Measurements from ENCODE around the gene COL5A1. TPM values are rescaled to one million over a fixed set of nuclear protein-coding genes. Genes with fewer than 3 reads are reported as not detected.

Gene COL5A1
- total RNA-seq, result 4.5 TPM

DNA sequence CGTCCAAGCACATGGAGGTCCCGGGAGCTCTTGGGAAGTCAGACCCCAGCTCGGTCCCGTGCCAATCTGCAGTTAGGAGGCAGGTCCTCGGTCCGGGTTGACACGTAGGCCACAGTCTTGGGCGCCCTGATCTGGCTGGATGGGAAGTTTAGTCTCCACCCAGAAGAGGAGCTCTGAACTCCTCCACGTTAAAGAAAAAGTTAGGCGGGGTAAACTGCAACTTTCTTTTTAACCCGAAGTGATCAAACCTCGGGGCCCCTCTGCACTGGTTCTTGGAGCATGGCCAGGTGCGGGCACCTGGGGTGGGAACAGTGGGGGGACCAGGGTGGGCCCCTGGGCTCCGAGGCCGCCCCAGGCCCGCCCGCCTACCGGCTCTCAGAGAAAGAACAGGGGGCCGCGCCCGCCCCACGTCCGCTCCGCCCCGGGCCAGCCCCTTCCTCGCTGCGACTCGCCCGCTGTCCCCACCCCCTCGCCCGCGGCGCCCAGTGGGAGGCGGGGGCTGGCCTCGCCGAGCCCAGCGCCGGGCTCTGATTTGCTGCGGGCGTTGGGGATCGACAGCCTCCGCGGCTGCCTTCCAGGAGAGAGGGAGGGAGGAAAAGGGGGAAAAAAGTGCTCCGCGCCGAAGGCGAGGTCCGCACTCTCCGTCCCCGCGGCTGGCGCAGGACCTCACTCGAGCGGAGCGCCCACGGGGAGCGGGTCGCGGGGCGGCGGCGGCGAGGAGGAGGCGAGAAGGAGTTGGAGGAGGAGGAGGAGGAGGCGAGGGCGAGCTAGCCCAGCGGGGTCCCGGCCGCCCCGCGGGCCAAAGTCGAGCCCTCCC is at the start of gene COL5A1:
Gene COL5A1 (plus strand): TSS at position 631 of the 817 bp plus-strand sequence. CDS start 385 bp downstream, outside the sequence.
- peak; percentile 60 for DNase-seq

DNA sequence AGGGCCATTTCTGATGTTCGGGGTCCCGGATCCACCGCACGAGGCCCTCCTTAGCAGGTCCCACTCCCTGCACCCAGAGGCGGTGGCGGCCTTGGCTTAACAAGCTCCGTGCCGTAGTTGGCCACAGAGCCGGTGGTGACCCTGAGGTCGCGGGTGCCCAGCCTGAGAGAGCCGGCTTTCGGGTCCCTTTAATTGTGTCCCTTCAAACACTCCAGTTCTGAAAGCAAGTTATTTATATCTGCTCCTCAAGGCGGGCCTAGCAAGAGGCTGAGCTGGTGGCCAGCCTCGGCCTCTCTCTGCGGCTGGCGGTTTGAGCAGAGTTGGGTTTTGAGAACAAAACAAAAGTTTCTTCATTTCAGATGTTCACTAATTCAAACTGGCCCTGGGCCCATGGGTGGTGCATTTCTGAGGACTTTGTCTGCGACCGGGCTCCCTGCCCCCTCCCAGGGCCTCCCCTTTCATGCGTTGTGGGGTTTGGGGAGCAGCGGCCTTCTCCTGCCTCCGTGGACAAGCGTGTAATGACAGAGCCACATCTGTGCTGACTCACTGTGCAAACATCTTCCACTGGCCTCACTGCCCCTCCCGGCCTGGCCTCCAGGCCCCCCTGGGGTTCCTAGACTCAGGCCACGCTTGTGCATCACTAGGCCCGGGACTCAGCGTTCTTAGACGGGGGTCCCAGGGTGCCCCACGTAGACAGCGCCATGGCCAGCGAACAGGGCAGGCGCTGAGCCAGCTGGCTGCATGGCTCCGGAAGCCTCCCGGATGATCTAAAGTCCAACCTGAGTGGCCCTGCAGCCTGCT is 49.4 kb upstream of the COL5A1 start:
- DNase-seq, result no peak

DNA sequence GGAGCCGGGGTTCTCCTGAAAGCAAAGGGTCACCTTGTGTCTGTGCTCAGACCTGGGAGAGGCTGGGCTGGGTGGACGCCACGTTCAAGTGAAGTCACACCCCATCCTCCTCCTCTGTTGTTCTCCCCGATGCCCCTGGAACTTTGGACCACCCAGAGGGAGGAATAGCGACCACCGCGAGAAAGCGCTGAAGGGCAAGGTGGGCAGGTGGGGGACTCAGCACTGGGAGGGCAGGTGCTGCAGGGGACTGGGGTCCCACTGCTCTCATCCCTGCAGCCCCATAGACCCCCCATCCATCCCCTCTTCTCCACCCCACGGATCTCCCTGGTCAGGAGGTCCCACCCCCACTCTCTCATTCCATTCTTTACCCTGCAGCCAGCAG is 48.8 kb upstream of the COL5A1 start:
- no peak for DNase-seq

DNA sequence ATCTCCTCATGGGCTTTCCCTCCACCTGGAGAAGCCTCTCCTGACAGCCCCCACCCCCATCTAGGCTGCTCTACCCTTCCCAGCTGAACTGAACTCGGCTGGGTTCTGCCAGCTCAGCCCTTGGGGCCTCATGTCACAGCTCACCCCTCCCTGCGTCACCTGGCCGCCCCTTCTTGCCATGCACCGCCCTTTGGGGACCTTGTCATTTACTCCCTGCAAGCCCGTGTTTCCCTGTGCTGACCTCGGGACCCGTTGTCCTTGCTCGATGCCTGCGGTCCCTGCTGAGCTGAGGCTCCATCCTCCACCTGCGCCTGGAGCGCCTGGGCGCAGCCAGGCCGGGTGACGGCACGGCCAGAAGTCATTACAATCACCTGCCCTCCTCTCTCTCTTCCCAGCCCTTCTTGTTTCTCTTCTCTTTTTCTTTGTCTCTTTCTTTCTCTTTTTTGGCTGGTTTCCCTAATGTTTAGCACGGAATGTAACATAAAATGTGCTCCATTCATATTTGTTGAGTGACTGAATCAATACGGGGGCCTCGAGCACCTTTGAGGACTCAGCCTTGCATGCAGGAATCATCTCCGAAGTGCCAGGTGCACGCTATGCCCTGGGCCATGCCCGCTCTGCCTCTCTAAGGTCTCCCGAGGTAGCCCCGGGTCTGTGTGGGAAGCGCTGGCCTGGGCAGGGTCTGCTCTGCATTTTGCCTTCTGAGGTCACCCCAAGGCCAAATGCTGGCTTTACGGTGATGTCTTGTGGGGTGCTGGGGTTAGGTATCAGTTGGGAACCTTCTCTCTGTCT is 48.1 kb upstream of the COL5A1 start:
- no peak for DNase-seq

DNA sequence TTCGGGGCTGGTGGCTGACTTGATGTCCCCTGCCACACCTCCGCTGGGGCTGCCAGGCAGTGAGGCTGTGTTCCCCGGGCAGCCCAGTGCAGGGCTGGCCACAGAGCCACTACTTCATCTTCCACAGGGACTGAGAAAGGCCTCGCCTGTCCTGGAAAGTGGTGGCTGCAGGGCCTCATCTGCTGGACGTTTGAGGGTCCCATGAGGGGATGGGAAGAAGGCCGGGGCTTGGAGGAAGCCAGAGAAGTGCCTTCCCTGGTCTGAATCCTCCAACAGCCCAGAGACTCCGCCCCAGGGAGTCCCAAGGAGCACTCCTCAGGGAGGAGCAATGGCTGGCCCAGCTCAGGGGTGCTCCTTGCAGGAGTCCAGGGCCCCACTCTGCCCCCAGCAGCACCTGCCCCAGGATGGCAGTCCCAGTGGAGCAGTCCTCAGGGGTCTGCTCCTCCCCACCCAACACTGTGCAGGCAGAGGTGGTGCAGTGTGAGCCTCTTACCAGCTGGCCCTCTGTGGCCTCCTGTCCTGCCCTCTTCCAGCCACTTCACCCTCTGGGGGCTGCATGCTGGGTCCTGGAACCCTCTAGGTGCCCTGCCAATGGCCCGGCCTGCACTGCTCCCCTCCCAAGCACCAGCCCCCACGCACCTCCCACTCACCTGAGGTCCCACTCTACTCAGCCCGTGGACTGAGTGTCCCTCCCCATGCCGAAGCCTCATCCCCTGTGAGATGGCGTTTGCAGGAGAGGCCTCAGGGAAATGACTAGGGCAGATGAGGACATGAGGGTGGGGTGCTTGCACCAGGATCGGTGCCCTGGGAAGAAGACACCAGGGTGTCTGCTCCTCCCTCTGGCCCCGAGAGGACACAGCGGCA is 47.3 kb upstream of the COL5A1 start:
- no peak for DNase-seq

DNA sequence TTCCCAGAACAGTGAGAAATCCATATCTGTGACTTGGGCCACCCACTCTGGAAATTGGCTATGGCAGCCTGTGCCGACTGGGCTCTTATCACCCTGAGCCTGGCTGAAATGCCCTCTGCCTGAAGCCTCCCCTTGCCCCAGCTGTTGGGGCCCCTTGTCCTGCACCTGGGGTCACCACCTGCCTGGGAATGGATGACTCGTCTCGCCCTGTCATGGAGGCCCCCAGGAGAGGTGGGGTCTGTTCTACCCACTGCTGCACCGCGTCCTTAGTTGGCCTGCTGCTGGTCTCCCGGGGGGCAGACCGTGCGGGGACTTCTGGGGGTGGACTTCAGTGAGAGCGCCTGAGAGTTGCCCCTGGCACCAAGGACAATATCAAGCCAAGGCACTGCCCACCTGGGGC is 46.6 kb upstream of the COL5A1 start:
- DNase-seq, result no peak

DNA sequence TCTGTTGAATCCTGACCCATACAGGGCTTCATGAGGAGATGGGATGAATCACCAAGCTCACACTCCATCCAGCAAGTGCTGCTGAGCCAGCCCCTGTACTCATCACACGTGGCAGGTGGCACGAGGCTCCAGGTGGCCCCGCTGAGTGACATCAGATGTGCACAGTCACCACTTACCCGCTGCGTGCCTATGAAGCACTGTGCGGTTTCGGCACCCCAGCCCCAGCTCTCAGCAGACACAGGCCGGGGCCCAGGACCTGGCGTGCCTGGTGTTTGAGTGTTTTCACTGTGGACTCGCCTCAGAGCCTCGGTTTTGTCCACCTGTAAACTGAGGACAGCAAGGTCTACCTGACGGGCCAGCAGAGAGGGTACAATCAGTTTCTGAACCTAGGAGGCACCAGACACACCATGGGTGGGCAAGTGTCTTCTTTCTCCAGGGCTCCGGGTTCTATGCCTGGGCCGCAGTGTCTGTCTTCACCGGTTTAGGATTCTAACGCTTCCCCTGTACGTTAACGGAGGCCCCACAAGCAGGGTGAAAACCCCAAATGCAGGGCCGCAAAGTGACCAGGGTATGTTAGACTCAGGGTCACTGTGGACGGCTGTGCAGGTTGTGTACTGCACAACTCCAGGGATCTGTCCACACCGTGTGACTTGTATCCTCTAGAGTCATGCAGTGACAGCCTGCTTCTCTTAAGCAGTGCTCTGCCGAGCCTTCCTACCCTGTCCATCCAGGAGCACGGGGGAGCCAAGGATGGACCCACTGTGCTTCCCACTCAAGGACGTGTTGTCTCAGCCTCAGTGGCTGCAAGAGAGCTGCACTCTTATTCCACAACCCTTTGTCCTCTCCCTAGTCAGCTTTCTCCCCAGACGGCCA is 44.3 kb upstream of the COL5A1 start:
- no peak for DNase-seq

DNA sequence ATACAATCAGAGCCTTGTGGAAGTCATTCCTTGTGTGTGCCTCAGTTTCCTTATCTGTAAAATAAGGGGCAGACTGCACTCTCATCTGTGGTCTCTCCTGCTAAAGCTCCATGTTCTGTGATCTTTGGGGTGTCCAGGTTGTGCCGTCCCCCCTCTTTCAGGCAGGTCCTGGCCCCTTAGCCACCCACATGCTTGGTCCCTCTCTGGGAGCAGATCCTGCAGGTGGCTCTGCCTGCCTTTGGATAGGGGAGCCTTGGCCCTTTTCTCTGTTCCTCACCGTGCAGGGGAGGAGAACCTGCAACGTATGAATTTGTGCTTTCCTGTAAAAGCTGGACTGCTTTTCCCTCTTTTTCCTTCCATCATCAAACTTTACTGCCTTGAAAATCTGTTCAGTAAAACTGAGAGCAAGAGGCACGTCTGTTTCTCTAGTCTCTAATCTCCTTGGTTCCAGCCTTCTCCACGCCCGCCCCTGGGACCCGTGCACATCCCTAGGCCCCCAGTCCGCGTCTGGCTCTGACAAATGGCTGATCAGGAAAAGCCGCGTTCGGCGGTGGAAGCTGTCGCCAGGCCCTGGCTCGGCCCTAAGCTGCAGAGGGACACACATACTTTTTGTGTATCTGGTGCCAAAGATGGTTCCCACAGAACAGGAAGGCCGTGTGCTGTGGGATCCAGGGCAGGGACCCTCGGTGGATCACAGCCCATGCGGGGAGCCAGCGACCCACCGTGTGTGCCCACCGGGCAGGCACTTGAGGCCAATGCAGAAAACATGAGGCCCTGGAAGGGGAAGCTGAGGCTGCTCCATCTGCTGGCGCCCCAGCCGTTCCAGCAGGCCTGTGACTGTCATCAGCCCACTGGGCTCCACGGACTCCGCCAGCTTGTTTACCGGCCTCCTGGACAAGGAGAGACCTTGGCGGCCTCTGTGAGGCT is 43.4 kb upstream of the COL5A1 start:
- DNase-seq, result no peak

DNA sequence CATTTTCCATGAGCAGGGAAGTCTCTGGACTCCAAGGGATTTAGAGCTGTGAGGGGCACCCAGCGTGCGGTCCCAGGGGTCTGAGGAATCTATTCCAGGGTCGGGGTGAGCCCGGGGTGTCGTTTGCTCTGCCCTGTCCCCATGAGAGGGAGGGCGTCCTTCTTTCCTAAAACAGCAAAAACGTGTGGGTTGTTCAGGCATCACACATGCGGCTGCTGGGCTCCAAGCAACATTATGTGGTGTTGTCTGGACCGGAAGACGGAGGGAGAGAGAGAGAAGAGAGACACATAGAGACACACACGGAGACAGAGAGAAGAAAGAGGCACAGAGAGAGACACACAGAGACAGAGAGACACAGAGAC is 42.7 kb upstream of the COL5A1 start:
- no peak for DNase-seq

DNA sequence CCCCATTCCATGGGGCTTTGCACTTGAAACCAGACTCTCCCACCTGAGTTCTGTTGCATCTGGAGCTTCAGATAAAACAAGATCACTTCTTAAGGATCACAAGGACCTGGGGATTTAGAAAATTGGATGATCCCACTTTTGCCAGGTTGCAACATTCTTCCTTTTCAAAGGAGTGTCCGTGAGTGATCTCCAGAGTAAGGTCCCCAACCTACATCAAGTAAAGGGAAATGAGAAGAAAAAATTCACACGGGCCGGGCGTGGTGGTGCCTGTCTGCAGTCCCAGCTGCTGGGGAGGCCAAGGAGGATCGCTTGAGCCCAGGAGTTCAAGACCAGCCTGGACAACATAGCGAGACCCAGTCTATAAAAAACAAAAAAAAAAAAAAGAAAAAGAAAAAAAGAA is 41.2 kb upstream of the COL5A1 start:
- no peak for DNase-seq

DNA sequence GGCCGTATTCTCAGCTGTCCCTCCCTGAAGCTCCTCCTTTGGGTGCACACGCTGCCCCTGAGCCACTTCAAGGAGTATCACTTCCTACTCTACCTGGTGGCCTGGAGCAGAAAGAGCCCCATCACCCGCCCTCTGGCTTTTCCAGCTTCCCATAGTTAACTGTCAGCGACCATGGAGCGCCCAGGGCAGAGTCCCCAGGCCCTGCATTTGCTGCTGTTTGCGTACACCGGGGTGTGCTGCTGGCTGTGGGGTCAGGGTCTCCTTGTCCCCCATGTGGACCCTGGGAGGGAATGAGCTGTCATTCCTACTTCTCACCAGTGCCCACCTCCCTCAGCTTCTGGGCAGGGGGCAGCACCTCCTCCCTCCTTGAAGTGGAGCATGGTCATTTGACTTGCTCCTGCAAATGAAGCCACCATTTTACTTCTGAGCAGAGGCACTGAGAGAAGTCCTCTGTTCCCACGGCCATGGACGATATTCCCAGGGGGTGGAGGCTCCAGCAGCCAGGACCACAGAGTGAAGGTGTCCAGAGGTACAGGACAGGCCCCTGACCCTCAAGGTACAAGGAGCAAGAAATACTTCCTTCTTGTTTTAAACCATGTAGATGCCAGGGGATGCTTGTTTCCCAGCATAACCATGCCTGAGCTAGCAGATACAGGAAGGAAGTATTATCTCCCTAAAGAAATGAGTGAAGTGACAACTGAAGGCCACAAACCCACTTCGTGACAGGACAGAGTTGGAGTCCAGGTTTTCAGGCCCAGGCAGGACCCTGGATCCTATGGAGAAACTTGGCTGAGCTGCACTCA is 40.6 kb upstream of the COL5A1 start:
- DNase-seq, result no peak

DNA sequence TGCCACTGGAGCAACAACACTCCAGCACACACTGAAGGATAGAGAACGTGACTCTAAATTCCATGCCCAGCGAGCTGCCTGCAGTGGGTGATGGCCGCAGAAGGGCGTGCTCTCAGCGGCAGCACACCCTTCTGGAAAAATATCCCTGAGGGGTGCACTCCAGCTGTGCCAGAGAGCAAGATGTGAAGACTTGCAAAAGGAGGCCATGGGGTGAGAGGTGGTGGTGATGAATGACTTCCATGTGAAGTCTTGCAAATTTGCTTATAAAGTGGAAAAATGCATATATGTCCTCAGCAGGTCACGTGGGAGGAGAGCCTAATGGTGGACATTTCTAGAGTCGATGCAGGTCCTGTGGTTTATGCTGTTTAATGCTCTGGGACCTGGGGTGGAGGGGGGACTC is 39.8 kb upstream of the COL5A1 start:
- no peak for DNase-seq

DNA sequence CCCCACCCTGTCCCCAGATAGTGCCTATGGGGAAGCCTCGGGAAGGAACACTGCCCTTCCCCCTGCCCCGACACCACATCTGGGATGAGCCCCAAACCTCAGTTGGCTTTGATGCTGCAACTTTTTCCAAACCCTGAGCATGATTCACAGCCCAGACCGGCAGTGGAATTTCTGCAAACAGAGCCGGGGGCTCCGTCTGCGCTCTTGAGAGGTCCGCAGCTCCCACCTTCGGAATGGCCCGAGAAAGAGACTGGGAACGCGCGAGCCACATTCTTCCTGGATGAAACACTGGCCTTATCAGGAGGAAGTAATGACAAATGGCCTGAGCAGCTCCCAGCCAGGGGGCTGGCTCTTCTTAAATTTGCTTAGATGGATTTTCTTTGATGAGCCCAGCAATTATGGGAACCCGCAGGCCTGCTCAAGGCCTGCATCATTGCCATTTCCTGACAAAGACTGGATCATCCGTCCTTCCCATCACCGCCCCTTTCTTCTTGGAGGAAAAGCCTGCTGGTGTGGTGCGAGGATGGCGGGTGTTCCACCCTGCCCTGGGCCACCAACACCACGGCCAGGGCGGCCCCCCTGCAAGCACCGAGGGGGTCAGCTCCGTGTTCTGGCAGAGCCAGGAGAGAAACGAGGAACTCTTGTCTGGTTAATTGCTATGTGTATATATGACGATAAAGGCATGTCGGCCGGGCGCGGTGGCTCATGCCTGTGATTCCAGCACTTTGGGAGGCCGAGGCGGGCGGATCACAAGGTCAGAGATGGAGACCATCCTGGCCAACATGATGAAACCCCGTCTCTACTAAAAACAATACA is 38.8 kb upstream of the COL5A1 start:
- no peak for DNase-seq

DNA sequence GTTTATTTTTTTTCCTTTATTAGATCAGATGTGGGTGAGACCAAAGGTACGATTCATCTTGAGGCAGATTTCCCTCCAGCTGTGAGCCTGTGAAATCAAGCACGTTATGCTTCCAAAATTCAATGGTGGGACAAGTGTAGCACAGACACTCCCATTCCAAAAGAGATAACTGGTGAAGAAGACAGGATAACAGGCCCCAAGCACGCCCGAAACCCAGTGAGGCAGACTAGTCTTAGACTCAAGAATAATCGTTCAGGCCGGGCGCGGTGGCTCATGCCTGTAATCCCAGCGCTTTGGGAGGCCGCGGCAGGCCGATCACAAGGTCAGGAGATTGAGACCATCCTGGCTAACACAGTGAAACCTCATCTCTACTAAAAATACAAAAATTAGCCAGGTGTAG is 36.8 kb upstream of the COL5A1 start:
- no peak for DNase-seq

DNA sequence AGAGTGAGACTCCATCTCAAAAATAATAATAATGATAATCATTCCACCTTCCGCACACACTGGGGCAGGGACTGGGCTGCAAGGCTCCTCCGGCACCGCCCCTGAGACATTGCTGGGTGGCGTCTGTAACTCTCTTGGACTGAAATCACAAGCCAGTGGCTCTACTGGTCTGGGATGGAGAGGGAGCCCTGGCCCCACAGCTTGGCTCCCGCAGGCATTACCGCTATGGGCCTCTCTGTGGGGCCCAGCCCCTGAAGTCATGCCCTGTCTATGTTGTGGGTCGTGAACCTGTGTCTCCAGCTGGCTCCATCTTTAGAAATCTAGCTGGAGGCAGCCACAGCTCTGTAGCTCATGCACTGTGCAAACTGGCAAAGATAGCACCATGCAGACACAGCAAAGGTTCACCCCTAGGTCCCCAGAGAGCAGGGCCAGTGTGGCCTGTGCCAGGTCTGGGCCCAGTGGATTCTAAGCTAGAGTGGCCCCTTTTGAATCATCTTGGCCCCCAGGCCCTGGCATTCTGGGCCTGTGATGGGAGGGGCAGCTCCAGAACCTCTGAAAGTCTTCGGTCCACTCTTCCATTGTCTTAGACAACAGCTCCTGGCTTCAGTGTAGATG is 36.1 kb upstream of the COL5A1 start:
- no peak for DNase-seq

DNA sequence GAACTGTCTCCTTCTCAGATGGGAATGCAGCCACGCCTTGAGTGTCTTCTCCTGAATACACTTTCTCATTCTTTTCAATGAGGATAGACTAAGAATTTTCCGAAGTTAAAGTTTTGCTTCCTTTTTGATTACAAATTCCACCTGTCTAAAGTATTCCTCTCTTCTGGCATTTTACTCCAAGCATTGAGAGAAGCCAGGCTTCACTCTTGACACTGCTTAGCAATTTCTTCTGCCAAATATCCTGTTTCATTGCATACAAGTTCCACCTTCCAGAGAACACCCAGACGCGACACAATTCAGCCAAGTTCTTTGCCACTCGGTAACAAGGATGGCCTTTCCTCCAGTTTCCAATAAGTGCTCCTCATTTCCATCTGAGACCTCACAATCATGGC is 35.6 kb upstream of the COL5A1 start:
- no peak for DNase-seq

DNA sequence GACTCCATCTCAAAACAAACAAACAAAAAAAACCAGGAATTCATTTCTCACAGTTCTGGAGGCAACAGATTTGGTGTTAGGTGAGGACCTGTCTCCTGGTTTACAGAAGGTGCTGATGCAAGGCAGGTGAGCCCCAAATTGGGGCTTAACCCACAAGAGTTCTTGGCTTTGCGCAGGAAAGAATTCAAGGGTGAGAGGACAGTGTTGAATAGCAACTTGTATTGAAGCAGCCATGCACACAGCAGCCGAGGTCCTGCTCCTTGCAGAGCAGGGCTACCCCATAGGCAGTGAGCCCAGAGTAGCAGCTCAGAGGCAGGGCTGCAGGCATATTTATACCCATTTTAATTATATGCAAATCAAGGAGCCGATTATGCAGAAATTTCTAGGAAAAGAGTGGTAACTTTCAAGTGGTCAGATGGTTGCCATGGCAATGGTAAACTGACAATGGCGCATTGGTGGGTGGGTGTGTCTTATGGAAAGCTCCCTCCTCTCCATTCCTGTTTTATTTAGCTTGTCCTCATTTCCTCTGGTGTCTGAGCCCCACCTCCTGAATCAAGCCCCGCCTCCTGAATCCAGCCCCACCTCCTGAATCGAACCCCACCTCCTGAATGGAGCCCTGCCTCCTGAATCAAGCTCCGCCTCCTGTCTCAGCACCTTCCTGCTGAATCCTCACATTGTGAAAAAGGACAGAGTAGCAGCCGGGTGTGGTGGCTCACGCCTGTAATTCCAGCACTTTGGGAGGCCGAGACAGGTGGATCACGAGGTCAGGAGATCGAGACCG is 34.5 kb upstream of the COL5A1 start:
- DNase-seq, result no peak
